Mucosa of descending colon (tissue), 3 donors: ENCODE measurements around the gene NRP2. TPM values are rescaled to one million over a fixed set of nuclear protein-coding genes. Genes with fewer than 3 reads are reported as not detected.
A peak's percentile ranks its signal among the peaks of the same experiment; 100 is the strongest.

Experiments used
- ATAC-seq: fragments of 200-7000 bp; cut with Tn5 transposase; one replicate; pipeline ENCODE4 v1.9.1; 2020; ENCODE audit warnings: mild to moderate bottlenecking, moderate library complexity
- DNase-seq, 3 donors: peaks; one replicate each; pipeline ENCODE4 v3.0.0-alpha.2; 2020
- H3K36me3 ChIP-seq: fragments of 200-600 bp; one replicate; pipeline ENCODE4 v1.8.0; 2021; ENCODE audit warnings: low read depth, mild to moderate bottlenecking
- H3K4me1 ChIP-seq: fragments of 200-600 bp; one replicate; pipeline ENCODE4 v1.8.0; 2021; ENCODE audit warnings: low read depth, mild to moderate bottlenecking
- H3K4me3 ChIP-seq: fragments of 200-600 bp; one replicate; pipeline ENCODE4 v1.8.0; 2021; ENCODE audit warnings: mild to moderate bottlenecking
- H3K9me3 ChIP-seq: fragments of 200-600 bp; one replicate; pipeline ENCODE4 v1.8.0; 2021; ENCODE audit warnings: mild to moderate bottlenecking
- intact Hi-C, 2 donors: fragments of 100-400 bp; cut with DNase I in 1 of 2; cut with micrococcal nuclease in 1 of 2; formaldehyde crosslinking; loops; one replicate each; pipeline versions ENCODE4 v1.11.0 to v1.11.1; 2022; cut with DNase I, micrococcal nuclease
- total RNA-seq, 3 donors: library from RNA; stranded (reverse); fragmentation: NEBNext Ultra II Directional in 2 of 3; extraction: Animal tissue kit (Norgen Biotek cat#: 25700) in 2 of 3; gene quantifications; one replicate each; pipeline versions ENCODE4 v1.2.1 to v1.2.4, GENCODE V29; 2021 to 2023
- TF ChIP-seq, protein P1 (sequence below): fragments of 200-600 bp; IDR thresholded peaks from one replicate; pipeline ENCODE4 v1.8.0; 2022; ENCODE audit warnings: antibody characterized with exemption, mild to moderate bottlenecking
- donor health status: DM: no; HTN: no; CAD: no; lungs with moderate emphysema.
- donor health status: DM: no; HTN: no; CAD: no.
- donor health status: DM: no; HTN: yes; CAD: no.

NRP2 gene
- total RNA-seq, 3 donors from 2014 or later = 12.3 to 300 (median 19.2) TPM

DNA sequence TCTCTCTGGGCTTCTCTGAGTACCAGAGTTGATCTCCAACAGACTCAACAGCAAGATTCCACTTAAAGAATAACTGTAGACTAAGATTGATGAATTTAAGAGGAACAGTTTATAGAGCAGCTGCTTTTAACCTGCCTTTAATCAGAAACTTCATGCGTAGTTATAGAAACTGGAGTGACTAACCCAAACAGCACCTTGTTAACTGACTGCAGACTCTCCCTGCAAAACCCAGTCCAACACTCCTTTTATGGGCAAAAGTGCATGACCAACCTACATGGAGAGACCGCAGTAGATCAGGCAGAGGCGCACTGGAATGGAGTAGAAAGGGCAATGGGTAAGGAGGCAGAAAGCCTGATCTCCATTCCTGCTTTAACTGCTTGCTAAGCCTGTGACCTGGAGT, 110.6 kb downstream of the NRP2 start:
- ATAC-seq = no peak
- intact Hi-C loops = no loop called here
- Histone ChIP-seq H3K4me1 (no peaks in the 10 kb centered on the region), H3K4me3 (no peak overlapping the region), H3K9me3 (no peaks in the 10 kb centered on the region), H3K36me3 (no peaks in the 10 kb centered on the region)
- TF ChIP-seq, protein P1, sequence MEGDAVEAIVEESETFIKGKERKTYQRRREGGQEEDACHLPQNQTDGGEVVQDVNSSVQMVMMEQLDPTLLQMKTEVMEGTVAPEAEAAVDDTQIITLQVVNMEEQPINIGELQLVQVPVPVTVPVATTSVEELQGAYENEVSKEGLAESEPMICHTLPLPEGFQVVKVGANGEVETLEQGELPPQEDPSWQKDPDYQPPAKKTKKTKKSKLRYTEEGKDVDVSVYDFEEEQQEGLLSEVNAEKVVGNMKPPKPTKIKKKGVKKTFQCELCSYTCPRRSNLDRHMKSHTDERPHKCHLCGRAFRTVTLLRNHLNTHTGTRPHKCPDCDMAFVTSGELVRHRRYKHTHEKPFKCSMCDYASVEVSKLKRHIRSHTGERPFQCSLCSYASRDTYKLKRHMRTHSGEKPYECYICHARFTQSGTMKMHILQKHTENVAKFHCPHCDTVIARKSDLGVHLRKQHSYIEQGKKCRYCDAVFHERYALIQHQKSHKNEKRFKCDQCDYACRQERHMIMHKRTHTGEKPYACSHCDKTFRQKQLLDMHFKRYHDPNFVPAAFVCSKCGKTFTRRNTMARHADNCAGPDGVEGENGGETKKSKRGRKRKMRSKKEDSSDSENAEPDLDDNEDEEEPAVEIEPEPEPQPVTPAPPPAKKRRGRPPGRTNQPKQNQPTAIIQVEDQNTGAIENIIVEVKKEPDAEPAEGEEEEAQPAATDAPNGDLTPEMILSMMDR = no peak
- DNase-seq = no peak

- TF ChIP-seq, protein P1 = no peak
- ATAC-seq (no peak), DNase-seq (no peak)
- intact Hi-C loops = no loop called here
- Histone ChIP-seq H3K4me3 (no peak overlapping the region), H3K4me1 (no peaks in the 10 kb centered on the region), H3K9me3 (peaks cover 5% of the 10 kb centered on the region), H3K36me3 (no peaks in the 10 kb centered on the region)
These were observed 114.6 kb downstream of the NRP2 start for GRCh38 chr2:205796805-205797313.

- no peaks in the 10 kb centered on the region for H3K4me1 ChIP-seq
- intact Hi-C loops = no loop called here
- H3K36me3 ChIP-seq = no peaks in the 10 kb centered on the region
- DNase-seq (no peak), ATAC-seq (no peak)
- peaks cover 5% of the 10 kb centered on the region for H3K9me3 ChIP-seq
- no peak overlapping the region for H3K4me3 ChIP-seq
- TF ChIP-seq, protein P1 = no peak
These were observed 115.6 kb downstream of the NRP2 start for GRCh38 chr2:205797866-205798265.

DNA sequence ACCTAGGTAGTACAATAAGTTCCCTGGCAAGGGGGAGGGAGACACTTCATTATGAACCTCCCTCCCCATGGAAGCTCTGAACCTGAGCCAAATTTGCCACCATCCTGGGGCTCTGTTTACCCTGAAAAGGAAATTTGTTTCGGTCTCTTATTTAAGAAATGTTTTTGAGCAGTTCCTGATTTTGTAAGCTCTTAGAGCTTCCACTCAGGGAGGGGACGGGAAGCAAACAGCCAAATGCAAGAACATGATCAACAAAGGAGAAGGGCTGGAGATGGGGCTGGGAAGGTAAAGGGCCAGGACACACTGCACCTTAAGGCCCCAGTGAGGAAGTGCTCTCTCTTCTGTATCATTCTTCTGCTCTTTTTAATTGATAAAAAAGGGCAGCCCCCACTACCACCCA, 117.9 kb downstream of the NRP2 start:
- ATAC-seq (no peak), DNase-seq (no peak)
- Histone ChIP-seq H3K9me3 (peaks cover 5% of the 10 kb centered on the region), H3K4me1 (no peaks in the 10 kb centered on the region), H3K36me3 (no peaks in the 10 kb centered on the region), H3K4me3 (no peak overlapping the region)
- TF ChIP-seq, protein P1 = no peak
- intact Hi-C loops = no loop called here

DNA sequence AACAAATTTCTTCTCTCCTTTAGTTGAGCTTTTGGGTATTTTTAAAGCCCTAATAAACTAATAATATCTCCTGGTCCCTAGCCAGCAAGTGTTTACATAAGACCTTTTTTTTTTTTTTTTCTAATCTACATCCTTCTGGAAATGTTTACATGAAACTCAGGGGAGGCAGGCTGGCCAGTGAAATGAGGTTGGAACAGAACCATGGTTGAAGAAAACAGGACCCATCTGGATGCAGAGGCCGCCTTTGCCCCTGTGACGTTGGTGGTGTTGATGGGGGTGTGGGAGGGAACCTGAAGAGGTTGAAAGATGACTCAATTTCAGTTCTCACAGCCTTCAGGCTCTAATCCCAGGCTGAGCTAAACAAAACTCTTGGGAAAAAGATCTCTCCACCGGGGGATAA, 118.5 kb downstream of the NRP2 start:
- intact Hi-C loops = no loop called here
- peak; percentile 29 to 55 (median 47) for DNase-seq
- TF ChIP-seq, protein P1 = no peak
- no peaks in the 10 kb centered on the region for H3K36me3 ChIP-seq
- peak; percentile 53 for ATAC-seq
- H3K4me3 ChIP-seq = no peak overlapping the region
- H3K4me1 ChIP-seq = no peaks in the 10 kb centered on the region
- H3K9me3 ChIP-seq = peaks cover 5% of the 10 kb centered on the region

GRCh38 chr2:205802065-205802464, 119.8 kb downstream of the NRP2 start:
- H3K36me3 ChIP-seq = no peaks in the 10 kb centered on the region
- no peak overlapping the region for H3K4me3 ChIP-seq
- H3K4me1 ChIP-seq = no peaks in the 10 kb centered on the region
- H3K9me3 ChIP-seq = peaks cover 5% of the 10 kb centered on the region
- TF ChIP-seq, protein P1 = no peak
- intact Hi-C loops = no loop called here
- ATAC-seq (no peak), DNase-seq (no peak)
